Lung (tissue), 12 donors: Measurements from ENCODE around the gene RRP8. TPM values are rescaled to one million over a fixed set of nuclear protein-coding genes. Genes with fewer than 3 reads are reported as not detected.

Experiments used
- ATAC-seq: fragments of 200-7000 bp; cut with Tn5 transposase; one replicate; pipeline ENCODE4 v1.9.1; 2020; ENCODE audit warnings: moderate number of reproducible peaks; ENCODE audit not compliant: insufficient read depth, low FRiP score
- DNase-seq, 3 donors: peaks; one replicate each; pipeline ENCODE4 v3.0.0-alpha.2; 2013 to 2017
- H3K27ac ChIP-seq, 2 donors: one replicate each; pipeline ENCODE4 v1.5.1; 2013; ENCODE audit warnings: mild to moderate bottlenecking in 2 of 2, moderate library complexity in 2 of 2, control low read depth in 1 of 2, inconsistent platforms in 1 of 2, low read depth in 1 of 2, low read length in 1 of 2
- H3K27me3 ChIP-seq, 3 donors: one replicate each; pipeline ENCODE4 v1.5.1; 2013; ENCODE audit warnings: low read length in 2 of 3; ENCODE audit not compliant: control insufficient read depth in 3 of 3, insufficient read depth in 3 of 3
- H3K36me3 ChIP-seq, 4 donors: one replicate each; pipeline ENCODE4 v1.5.1; 2013; ENCODE audit warnings: low read length in 4 of 4, mild to moderate bottlenecking in 1 of 4, moderate library complexity in 1 of 4; ENCODE audit not compliant: control insufficient read depth in 4 of 4, insufficient read depth in 4 of 4
- H3K4me1 ChIP-seq, 5 donors: one replicate each; pipeline ENCODE4 v1.5.1; 2013; ENCODE audit warnings: low read length in 5 of 5, mild to moderate bottlenecking in 2 of 5, moderate library complexity in 1 of 5; ENCODE audit not compliant: control insufficient read depth in 5 of 5, insufficient read depth in 5 of 5
- H3K4me3 ChIP-seq: one replicate; pipeline ENCODE4 v1.5.1; 2013; ENCODE audit warnings: mild to moderate bottlenecking, control low read depth, moderate library complexity
- H3K9ac ChIP-seq, 2 donors: one replicate each; pipeline ENCODE4 v1.5.1; 2013; ENCODE audit warnings: low read length in 2 of 2, control low read depth in 1 of 2; ENCODE audit not compliant: insufficient read depth in 1 of 2
- H3K9me3 ChIP-seq, 4 donors: one replicate each; pipeline ENCODE4 v1.5.1; 2013; ENCODE audit warnings: low read length in 3 of 4, mild to moderate bottlenecking in 1 of 4, moderate library complexity in 1 of 4; ENCODE audit not compliant: control insufficient read depth in 4 of 4, insufficient read depth in 3 of 4
- CTCF ChIP-seq: IDR thresholded peaks from 2 replicates; pipeline ENCODE4 v1.5.1; 2012; ENCODE audit warnings: mild to moderate bottlenecking; ENCODE audit errors: control extremely low read depth, extremely low read depth
- WGBS, 2 donors: extraction: QIAGEN DNeasy Blood & Tissue Kit; methylation state at CpG; one replicate each; pipeline ENCODE4 v1.1.7; 2013; 5-methylcytosine and 5-hydroxymethylcytosine counted together
- polyA plus RNA-seq, 2 donors: library from polyadenylated mRNA; stranded (reverse); fragments of 200-250 nt; gene quantifications; one replicate each; pipeline ENCODE4 v1.2.1, GENCODE V29; 2013
- total RNA-seq, 2 donors: library from RNA; depleted of rRNA in 1 of 2; stranded (reverse); fragments of >200 nt in 1 of 2; gene quantifications; one replicate each; pipeline ENCODE4 v1.2.1, GENCODE V29; 2014 to 2021
- donor health status: control.
- donor health status: control.
- donor health status: Bipolar disorder and iron deficiency.
- donor health status: healthy.
- donor health status: DM: yes; HTN: yes; CAD: no.

RRP8 gene
- total and polyA plus RNA-seq, 4 donors, result 15.0 to 19.1 (median 16.8) TPM

- ATAC-seq (no peak), DNase-seq (no peak)
- no peak overlapping the region for H3K27ac ChIP-seq
- H3K4me3 ChIP-seq, result no peak overlapping the region
- WGBS, 2 donors, result 98% methylated on average over 14 of the region's 14 CpGs
- H3K4me1 ChIP-seq, result no peaks in the 10 kb centered on the region
- H3K9ac ChIP-seq, result no peak overlapping the region
- TF ChIP-seq CTCF, result no peak
- no peaks in the 10 kb centered on the region for H3K27me3 ChIP-seq
- H3K36me3 ChIP-seq, result peaks cover 0 to 24% (median 2%) of the 10 kb centered on the region in 4 donors
- no peaks in the 10 kb centered on the region for H3K9me3 ChIP-seq
Observed at GRCh38 chr11:6545917-6546605, 57.4 kb downstream of the RRP8 start.

Other genes starting within 250 kb of the RRP8 start
- 10 to 100 TPM; 19.3 to 69.5 TPM for gene SMPD1, start 213.1 kb downstream of the RRP8 start, total RNA-seq
- 10 to 100 TPM; 31.8 to 34.0 TPM for gene SMPD1, start 213.1 kb downstream of the RRP8 start, polyA plus RNA-seq
- gene APBB1, start 184.5 kb downstream of the RRP8 start, total RNA-seq, result 10 to 100 TPM; 38.9 to 42.0 TPM
- gene APBB1, start 184.5 kb downstream of the RRP8 start, polyA plus RNA-seq, result 10 to 100 TPM; 18.8 to 22.3 TPM
- 1 to 10 TPM; 2.3 to 3.5 TPM for gene HPX, start 162.6 kb downstream of the RRP8 start, total RNA-seq
- 1 to 10 TPM in 1 of 2 donors, under 1 TPM in 1; 0.46 to 1.3 TPM for gene HPX, start 162.6 kb downstream of the RRP8 start, polyA plus RNA-seq
- gene TRIM3, start 129.7 kb downstream of the RRP8 start, total RNA-seq, result 10 to 100 TPM; 28.4 to 29.0 TPM
- gene TRIM3, start 129.7 kb downstream of the RRP8 start, polyA plus RNA-seq, result 10 to 100 TPM; 15.7 to 16.4 TPM
- gene ARFIP2, start 122.3 kb downstream of the RRP8 start, total RNA-seq, result 10 to 100 TPM; 34.0 to 53.7 TPM
- gene ARFIP2, start 122.3 kb downstream of the RRP8 start, polyA plus RNA-seq, result 10 to 100 TPM; 41.9 to 51.1 TPM
- 10 to 100 TPM; 31.5 to 43.4 TPM for gene TIMM10B, start 122.1 kb downstream of the RRP8 start, total RNA-seq
- 10 to 100 TPM; 20.5 to 32.6 TPM for gene TIMM10B, start 122.1 kb downstream of the RRP8 start, polyA plus RNA-seq
- gene DNHD1, start 106.3 kb downstream of the RRP8 start, total RNA-seq, result 10 to 100 TPM; 15.2 to 15.6 TPM
- 1 to 10 TPM; 4.5 to 8.8 TPM for gene DNHD1, start 106.3 kb downstream of the RRP8 start, polyA plus RNA-seq
- 100 to 1,000 TPM; 134 to 147 TPM for gene ILK, start 158 bp upstream of the RRP8 start, total RNA-seq
- gene ILK, start 158 bp upstream of the RRP8 start, polyA plus RNA-seq, result 100 to 1,000 TPM in 1 of 2 donors, 10 to 100 TPM in 1; 91.1 to 138 TPM
- gene TAF10, start 8.6 kb upstream of the RRP8 start, total RNA-seq, result 100 to 1,000 TPM in 1 of 2 donors, 10 to 100 TPM in 1; 23.9 to 149 TPM
- 100 to 1,000 TPM; 108 to 126 TPM for gene TAF10, start 8.6 kb upstream of the RRP8 start, polyA plus RNA-seq
- 100 to 1,000 TPM; 124 to 150 TPM for gene TPP1, start 15.8 kb upstream of the RRP8 start, total RNA-seq
- gene TPP1, start 15.8 kb upstream of the RRP8 start, polyA plus RNA-seq, result 100 to 1,000 TPM in 1 of 2 donors, 10 to 100 TPM in 1; 57.6 to 169 TPM
- 10 to 100 TPM; 14.9 to 39.9 TPM for gene DCHS1, start 52.2 kb upstream of the RRP8 start, total RNA-seq
- gene DCHS1, start 52.2 kb upstream of the RRP8 start, polyA plus RNA-seq, result 1 to 10 TPM; 6.0 to 8.2 TPM
- 10 to 100 TPM; 28.2 to 43.2 TPM for gene MRPL17, start 79.7 kb upstream of the RRP8 start, total RNA-seq
- 10 to 100 TPM; 48.6 to 81.4 TPM for gene MRPL17, start 79.7 kb upstream of the RRP8 start, polyA plus RNA-seq
- gene OR2AG2, start 168.4 kb upstream of the RRP8 start, total RNA-seq, result under 1 TPM; 0.06 to 0.18 TPM
- under 1 TPM in 1 of 2 donors, not detected in 1; 0.01 TPM for gene OR2AG2, start 168.4 kb upstream of the RRP8 start, polyA plus RNA-seq
- not detected for gene OR2AG1, start 179.4 kb upstream of the RRP8 start, total RNA-seq
- gene OR2AG1, start 179.4 kb upstream of the RRP8 start, polyA plus RNA-seq, result not detected
- gene OR6A2, start 196.1 kb upstream of the RRP8 start, total RNA-seq, result under 1 TPM; 0.21 to 0.23 TPM
- gene OR6A2, start 196.1 kb upstream of the RRP8 start, polyA plus RNA-seq, result not detected
- not detected for gene OR10A5, start 242.1 kb upstream of the RRP8 start, total RNA-seq
- not detected for gene OR10A5, start 242.1 kb upstream of the RRP8 start, polyA plus RNA-seq